ENCODE results near the gene ANKS1B.
"Not testable (repeated sequence)": the region's sequence is repeated elsewhere in the genome, so short reads cannot be mapped to it uniquely, and the experiment has no call there.

Gene ANKS1B

GRCh38 chr12:99627459-99627858 lies 357.3 kb downstream of the ANKS1B start:
- Histone ChIP-seq H3K36me3 (ENCODE audit: insufficient read depth) (no peaks in the 10 kb centered on the region), H3K4me1 (ENCODE audit: low read depth, poor library complexity, severe bottlenecking) (no peaks in the 10 kb centered on the region), H3K27ac (no peak overlapping the region), H3K27me3 (ENCODE audit: insufficient read depth, low read depth) (no peaks in the 10 kb centered on the region), H3K4me2 (no peak overlapping the region), H4K20me1 (ENCODE audit: insufficient read depth) (no peaks in the 10 kb centered on the region), H3K79me2 (ENCODE audit: insufficient read depth, low read depth) (no peaks in the 10 kb centered on the region), H3K9ac (no peak overlapping the region), H2AFZ (ENCODE audit: low read depth) (no peak overlapping the region), H3K4me3 (IDR thresholded peaks at IDR 0.05; ENCODE audit: insufficient read depth, low read depth, low read length) (no peak overlapping the region)
- TF ChIP-seq CTCF (conservative IDR thresholded peaks at IDR 0.05; ENCODE audit: low read depth, low read length): no peak

DNA sequence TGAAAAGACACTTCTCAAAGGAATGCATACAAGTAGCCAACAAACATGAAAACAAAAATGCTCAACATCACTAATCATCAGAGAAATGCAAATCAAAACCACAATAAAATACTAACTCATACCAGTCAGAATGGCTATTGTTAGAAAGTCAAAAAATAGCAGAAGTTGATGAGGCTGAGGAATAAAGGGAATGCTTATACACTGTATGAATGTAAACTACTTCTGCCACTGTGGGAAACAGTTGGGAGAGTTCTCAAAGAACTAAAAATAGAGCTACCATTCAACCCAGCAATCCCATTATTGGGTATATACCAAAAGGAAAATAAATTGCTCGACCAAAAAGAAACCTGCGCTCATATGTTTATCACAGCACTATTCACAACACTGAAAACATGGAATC lies 360.1 kb downstream of the ANKS1B start:
- not testable (repeated sequence) for H3K36me3 ChIP-seq (ENCODE audit: insufficient read depth); H3K4me2 ChIP-seq

GRCh38 chr12:99620159-99620479 lies 364.6 kb downstream of the ANKS1B start:
- H3K9ac ChIP-seq: no peak overlapping the region
- no peaks in the 10 kb centered on the region for H4K20me1 ChIP-seq (ENCODE audit: insufficient read depth)
- H2AFZ ChIP-seq (ENCODE audit: low read depth): no peak overlapping the region
- no peak overlapping the region for H3K27ac ChIP-seq
- no peaks in the 10 kb centered on the region for H3K4me1 ChIP-seq (ENCODE audit: low read depth, poor library complexity, severe bottlenecking)
- no peak; the same call in 1 of the 2 replicates for TF ChIP-seq CTCF (conservative IDR thresholded peaks at IDR 0.05; ENCODE audit: low read depth, low read length)
- H3K79me2 ChIP-seq (ENCODE audit: insufficient read depth, low read depth): no peaks in the 10 kb centered on the region
- no peaks in the 10 kb centered on the region for H3K27me3 ChIP-seq (ENCODE audit: insufficient read depth, low read depth)
- H3K36me3 ChIP-seq (ENCODE audit: insufficient read depth): no peaks in the 10 kb centered on the region
- no peak overlapping the region for H3K4me3 ChIP-seq (IDR thresholded peaks at IDR 0.05; ENCODE audit: insufficient read depth, low read depth, low read length)
- H3K4me2 ChIP-seq: no peak overlapping the region

More for the DNA sequence above, 360.1 kb downstream of the ANKS1B start:
- not testable (repeated sequence) for H3K4me3 ChIP-seq (IDR thresholded peaks at IDR 0.05; ENCODE audit: insufficient read depth, low read depth, low read length); H3K27me3 ChIP-seq (ENCODE audit: insufficient read depth, low read depth); H2AFZ ChIP-seq (ENCODE audit: low read depth); H4K20me1 ChIP-seq (ENCODE audit: insufficient read depth); H3K27ac ChIP-seq; H3K4me1 ChIP-seq (ENCODE audit: low read depth, poor library complexity, severe bottlenecking); H3K9ac ChIP-seq; H3K79me2 ChIP-seq (ENCODE audit: insufficient read depth, low read depth)

DNA sequence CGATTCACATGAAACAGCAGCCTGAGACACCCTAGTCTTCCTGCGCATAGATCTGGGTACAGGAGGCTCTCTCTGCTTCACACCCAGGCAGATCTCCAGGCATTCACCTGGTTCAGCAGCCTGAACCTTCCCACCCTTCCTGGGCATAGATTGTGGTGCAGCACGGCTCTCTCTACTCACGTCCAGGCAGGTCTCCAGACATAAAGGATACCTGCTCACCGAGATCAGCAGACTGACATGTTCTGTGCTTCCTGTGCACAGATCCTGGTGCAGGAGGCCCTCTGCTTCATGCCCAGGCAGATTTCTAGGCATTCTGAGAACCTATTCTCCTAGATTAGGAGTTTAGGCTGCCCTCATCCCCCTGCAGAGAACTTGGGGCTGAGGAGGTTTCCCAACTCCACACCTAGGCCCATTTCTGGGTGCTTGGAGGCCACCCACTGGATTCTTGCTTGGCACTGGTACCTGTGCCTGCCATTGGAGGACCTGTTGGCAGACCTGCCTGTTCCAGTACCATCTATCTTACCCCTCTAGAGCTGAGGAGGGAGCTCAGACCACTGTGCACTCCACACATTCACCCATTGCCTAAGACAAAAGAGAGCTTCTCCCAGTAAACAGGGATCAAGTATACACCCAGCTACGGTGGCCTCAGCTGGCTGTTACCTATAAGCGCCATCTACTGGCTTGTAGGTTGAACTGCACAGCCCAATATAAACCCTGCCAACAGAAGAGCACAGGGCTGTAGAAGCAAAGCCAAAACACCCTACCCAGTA lies 365.2 kb downstream of the ANKS1B start:
- TF ChIP-seq CTCF (conservative IDR thresholded peaks at IDR 0.05; ENCODE audit: low read depth, low read length): peak; percentile 85
- Histone ChIP-seq H3K9ac (no peak overlapping the region), H3K4me1 (ENCODE audit: low read depth, poor library complexity, severe bottlenecking) (no peaks in the 10 kb centered on the region), H4K20me1 (ENCODE audit: insufficient read depth) (no peaks in the 10 kb centered on the region), H3K79me2 (ENCODE audit: insufficient read depth, low read depth) (no peaks in the 10 kb centered on the region), H3K4me3 (IDR thresholded peaks at IDR 0.05; ENCODE audit: insufficient read depth, low read depth, low read length) (no peak overlapping the region), H3K4me2 (no peak overlapping the region), H3K36me3 (ENCODE audit: insufficient read depth) (no peaks in the 10 kb centered on the region), H3K27me3 (ENCODE audit: insufficient read depth, low read depth) (no peaks in the 10 kb centered on the region), H3K27ac (no peak overlapping the region), H2AFZ (ENCODE audit: low read depth) (no peak overlapping the region)

DNA sequence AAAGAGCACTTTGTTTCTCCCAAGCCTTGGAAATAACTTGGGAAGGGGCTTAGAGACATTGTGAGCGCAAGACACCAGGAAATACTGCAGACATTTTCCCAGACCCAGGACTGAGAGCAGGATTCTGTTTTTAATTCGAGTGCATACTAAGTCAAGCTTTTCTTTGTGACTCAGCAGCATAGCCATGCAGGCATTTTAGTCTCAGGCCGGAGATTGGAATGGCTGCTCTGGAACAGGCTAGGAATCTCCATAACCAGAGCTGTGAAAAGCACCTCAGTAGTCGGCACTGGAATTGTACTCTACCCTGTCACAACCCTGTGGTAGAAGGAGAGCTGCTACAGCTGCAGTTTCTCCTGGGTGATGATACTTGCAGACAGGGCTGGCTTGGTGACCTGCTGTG lies 366.1 kb downstream of the ANKS1B start:
- H3K27ac ChIP-seq: no peak overlapping the region
- no peak overlapping the region for H3K4me3 ChIP-seq (IDR thresholded peaks at IDR 0.05; ENCODE audit: insufficient read depth, low read depth, low read length)
- no peaks in the 10 kb centered on the region for H4K20me1 ChIP-seq (ENCODE audit: insufficient read depth)
- no peak overlapping the region for H2AFZ ChIP-seq (ENCODE audit: low read depth)
- no peak for TF ChIP-seq CTCF (conservative IDR thresholded peaks at IDR 0.05; ENCODE audit: low read depth, low read length)
- H3K9ac ChIP-seq: no peak overlapping the region
- H3K36me3 ChIP-seq (ENCODE audit: insufficient read depth): no peaks in the 10 kb centered on the region
- no peak overlapping the region for H3K4me2 ChIP-seq
- H3K27me3 ChIP-seq (ENCODE audit: insufficient read depth, low read depth): no peaks in the 10 kb centered on the region
- no peaks in the 10 kb centered on the region for H3K4me1 ChIP-seq (ENCODE audit: low read depth, poor library complexity, severe bottlenecking)
- no peaks in the 10 kb centered on the region for H3K79me2 ChIP-seq (ENCODE audit: insufficient read depth, low read depth)
